Stimulated activated naive CD8-positive, alpha-beta T cell treated with anti-CD3 and anti-CD28 coated beads, Interleukin-15, Interleukin-2, amounts not matched to agents 100 U/mL and 50 U/mL, for 24 hours (primary cell): ENCODE data around the gene EIF3F.
A peak's percentile ranks its signal among the peaks of the same experiment; 100 is the strongest.

Experiments
- ATAC-seq: fragments of 150-1000 bp; cut with Tn5 transposase; one replicate; pipeline ENCODE4 v1.10.0; 2021
- DNase-seq: peaks from one replicate; pipeline ENCODE4 v3.0.0; 2021

EIF3F gene

GRCh38 chr11:8022876-8023275 lies 35.7 kb downstream of the EIF3F start:
- no peak for ATAC-seq
- no peak for DNase-seq

- ATAC-seq: no peak
- DNase-seq: no peak
These were observed 36.9 kb downstream of the EIF3F start for GRCh38 chr11:8023831-8024555.

- ATAC-seq (no peak), DNase-seq (no peak)
These were observed 38.0 kb downstream of the EIF3F start for GRCh38 chr11:8025123-8025522.

- no peak for DNase-seq
- no peak for ATAC-seq
These were observed 38.7 kb downstream of the EIF3F start for GRCh38 chr11:8025816-8026215.

- ATAC-seq: no peak
- no peak for DNase-seq
These were observed 39.8 kb downstream of the EIF3F start for GRCh38 chr11:8026982-8027381.

- ATAC-seq: no peak
- DNase-seq: no peak
These were observed 41.6 kb downstream of the EIF3F start for GRCh38 chr11:8028766-8029165.

- DNase-seq: no peak
- ATAC-seq: no peak
These were observed 43.5 kb downstream of the EIF3F start for GRCh38 chr11:8030526-8031247.

GRCh38 chr11:8031248-8032115 lies 44.3 kb downstream of the EIF3F start:
- no peak for ATAC-seq
- DNase-seq: no peak

- ATAC-seq (no peak), DNase-seq (no peak)
These were observed 45.0 kb downstream of the EIF3F start for GRCh38 chr11:8032122-8032521.

- DNase-seq: no peak
- ATAC-seq: no peak
These were observed 45.6 kb downstream of the EIF3F start for GRCh38 chr11:8032576-8033304.

- DNase-seq (peak; percentile 62), ATAC-seq (peak; percentile 73)
These were observed 46.4 kb downstream of the EIF3F start for GRCh38 chr11:8033305-8034105.

- no peak for ATAC-seq
- no peak for DNase-seq
These were observed 47.0 kb downstream of the EIF3F start for GRCh38 chr11:8034106-8034585.

- no peak for ATAC-seq
- DNase-seq: no peak
These were observed 47.6 kb downstream of the EIF3F start for GRCh38 chr11:8034604-8035190.

GRCh38 chr11:8035200-8035855 lies 48.2 kb downstream of the EIF3F start:
- ATAC-seq: no peak
- no peak for DNase-seq

- DNase-seq: no peak
- no peak for ATAC-seq
These were observed 49.1 kb downstream of the EIF3F start for GRCh38 chr11:8036002-8036802.

GRCh38 chr11:8036986-8037385 lies 49.8 kb downstream of the EIF3F start:
- DNase-seq (no peak), ATAC-seq (no peak)

GRCh38 chr11:8038393-8038792 lies 51.3 kb downstream of the EIF3F start:
- no peak for DNase-seq

GRCh38 chr11:8038811-8039529 lies 51.8 kb downstream of the EIF3F start:
- DNase-seq: no peak
- ATAC-seq: no peak

More at GRCh38 chr11:8038393-8038792, 51.3 kb downstream of the EIF3F start:
- ATAC-seq: no peak
